Raji (cell line): ENCODE measurements around the gene MYCT1.

Experiments used
- POLR2A ChIP-seq: IDR thresholded peaks from 2 replicates; pipeline ENCODE4 v1.6.1; 2011; ENCODE audit warnings: low read depth, low read length, control low read depth; ENCODE audit not compliant: insufficient read depth

MYCT1 gene

GRCh38 chr6:152697634-152698033 is at the start of gene MYCT1:
TSS of gene MYCT1 (plus strand) at chr6:152697897. CDS start at chr6:152697903, 6 bp downstream.
- no peak for TF ChIP-seq POLR2A

GRCh38 chr6:152648105-152648504 is 49.6 kb upstream of the MYCT1 start:
- no peak for TF ChIP-seq POLR2A

GRCh38 chr6:152651986-152652385 is 45.7 kb upstream of the MYCT1 start:
- no peak for TF ChIP-seq POLR2A

GRCh38 chr6:152661776-152662175 is 35.9 kb upstream of the MYCT1 start:
- TF ChIP-seq POLR2A: no peak

- TF ChIP-seq POLR2A: no peak
Measured at GRCh38 chr6:152669895-152670294, 27.8 kb upstream of the MYCT1 start.

GRCh38 chr6:152671171-152671570 is 26.5 kb upstream of the MYCT1 start:
- TF ChIP-seq POLR2A: no peak

- TF ChIP-seq POLR2A: no peak
Measured at GRCh38 chr6:152673236-152673635, 24.5 kb upstream of the MYCT1 start.

- no peak for TF ChIP-seq POLR2A
Measured at GRCh38 chr6:152680151-152680550, 17.5 kb upstream of the MYCT1 start.

- no peak for TF ChIP-seq POLR2A
Measured at GRCh38 chr6:152680879-152681517, 16.7 kb upstream of the MYCT1 start.

GRCh38 chr6:152682141-152682540 is 15.6 kb upstream of the MYCT1 start:
- no peak for TF ChIP-seq POLR2A

- TF ChIP-seq POLR2A: no peak
Measured at GRCh38 chr6:152685819-152686218, 11.9 kb upstream of the MYCT1 start.

GRCh38 chr6:152695372-152696045 is 2.2 kb upstream of the MYCT1 start:
- TF ChIP-seq POLR2A: no peak

- TF ChIP-seq POLR2A: no peak
Measured at GRCh38 chr6:152696522-152696921, 1.2 kb upstream of the MYCT1 start.

- no peak for TF ChIP-seq POLR2A
Measured at GRCh38 chr6:152698692-152699091, 995 bp downstream of the MYCT1 start.

GRCh38 chr6:152700427-152700826 is 2.7 kb downstream of the MYCT1 start:
- no peak for TF ChIP-seq POLR2A

GRCh38 chr6:152701081-152701862 is 3.6 kb downstream of the MYCT1 start:
- no peak for TF ChIP-seq POLR2A

- TF ChIP-seq POLR2A: no peak
Measured at GRCh38 chr6:152701863-152702401, 4.2 kb downstream of the MYCT1 start.
